Liver (tissue), 9 donors: ENCODE measurements around the gene GFRA4. TPM values are rescaled to one million over a fixed set of nuclear protein-coding genes. Genes with fewer than 3 reads are reported as not detected.

Source experiments
- DNase-seq: peaks from one replicate; pipeline ENCODE4 v3.0.0-alpha.2; 2017; ENCODE audit warnings: low spot score
- H3K27ac ChIP-seq, 2 donors: one replicate each; pipeline ENCODE4 v1.7.0; 2013; ENCODE audit warnings: inconsistent platforms in 2 of 2, low read length in 2 of 2, control low read depth in 1 of 2, low read depth in 1 of 2, mild to moderate bottlenecking in 1 of 2
- H3K27me3 ChIP-seq, 4 donors: one replicate each; pipeline versions ENCODE4 v1.6.1 to v1.7.0; 2013; ENCODE audit warnings: low read length in 3 of 4, inconsistent platforms in 1 of 4, mild to moderate bottlenecking in 1 of 4, moderate library complexity in 1 of 4; ENCODE audit not compliant: control insufficient read depth in 4 of 4, insufficient read depth in 4 of 4
- H3K36me3 ChIP-seq, 4 donors: one replicate each; pipeline versions ENCODE4 v1.6.1 to v1.7.0; 2013; ENCODE audit warnings: low read length in 3 of 4, mild to moderate bottlenecking in 3 of 4, low read depth in 1 of 4, moderate library complexity in 1 of 4; ENCODE audit not compliant: control insufficient read depth in 4 of 4, insufficient read depth in 3 of 4
- H3K4me1 ChIP-seq, 4 donors: one replicate each; pipeline versions ENCODE4 v1.6.1 to v1.7.0; 2013; ENCODE audit warnings: low read length in 3 of 4, mild to moderate bottlenecking in 3 of 4, moderate library complexity in 1 of 4; ENCODE audit not compliant: control insufficient read depth in 4 of 4, insufficient read depth in 4 of 4
- H3K4me3 ChIP-seq, 3 donors: one replicate each; pipeline versions ENCODE4 v1.6.1 to v1.7.0; 2013; ENCODE audit warnings: low read length in 3 of 3, control low read depth in 1 of 3, low read depth in 1 of 3, mild to moderate bottlenecking in 1 of 3
- H3K9ac ChIP-seq, 2 donors: one replicate each; pipeline ENCODE4 v1.7.0; 2013; ENCODE audit warnings: low read length in 2 of 2, mild to moderate bottlenecking in 2 of 2, moderate library complexity in 2 of 2, control low read depth in 1 of 2, low read depth in 1 of 2
- H3K9me3 ChIP-seq, 4 donors: one replicate each; pipeline versions ENCODE4 v1.6.1 to v1.7.0; 2013; ENCODE audit warnings: low read length in 3 of 4; ENCODE audit not compliant: control insufficient read depth in 4 of 4
- ATF3 ChIP-seq: IDR thresholded peaks from 2 replicates; pipeline ENCODE4 v1.6.1; 2016; ENCODE audit warnings: antibody characterized with exemption
- CTCF ChIP-seq: fragments of 150-350 bp; IDR thresholded peaks from 2 replicates; pipeline ENCODE4 v1.5.1; 2017; ENCODE audit warnings: improper control_type of control experiment, low read depth, low read length; ENCODE audit not compliant: missing input control
- EGR1 ChIP-seq, 2 donors: IDR thresholded peaks; 2 replicates each; pipeline ENCODE4 v1.6.1; 2016 to 2018; ENCODE audit warnings: antibody characterized with exemption in 2 of 2, low read depth in 2 of 2
- FOXA1 ChIP-seq: IDR thresholded peaks from 2 replicates; pipeline ENCODE4 v1.6.1; 2016; ENCODE audit warnings: antibody characterized with exemption
- FOXA2 ChIP-seq: IDR thresholded peaks from 2 replicates; pipeline ENCODE4 v1.6.1; 2016; ENCODE audit warnings: antibody characterized with exemption
- GABPA ChIP-seq, 2 donors: IDR thresholded peaks in 1 of 2; conservative IDR thresholded peaks in 1 of 2; 2 replicates each; pipeline ENCODE4 v1.6.1; 2016; ENCODE audit warnings: antibody characterized with exemption in 2 of 2, mild to moderate bottlenecking in 1 of 2, moderate library complexity in 1 of 2
- HNF4A ChIP-seq, 2 donors: conservative IDR thresholded peaks; 2 replicates each; pipeline ENCODE4 v1.6.1; 2016; ENCODE audit warnings: antibody characterized with exemption in 2 of 2, mild to moderate bottlenecking in 2 of 2
- HNF4G ChIP-seq: IDR thresholded peaks from 2 replicates; pipeline ENCODE4 v1.6.1; 2016; ENCODE audit warnings: antibody characterized with exemption
- JUND ChIP-seq, 2 donors: IDR thresholded peaks; 2 replicates each; pipeline ENCODE4 v1.6.1; 2016; ENCODE audit warnings: antibody characterized with exemption in 2 of 2
- MAX ChIP-seq: IDR thresholded peaks from 2 replicates; pipeline ENCODE4 v1.6.1; 2016; ENCODE audit warnings: antibody characterized with exemption
- NR2F2 ChIP-seq: IDR thresholded peaks from 2 replicates; pipeline ENCODE4 v1.6.1; 2016; ENCODE audit warnings: antibody characterized with exemption
- RAD21 ChIP-seq, 2 donors: IDR thresholded peaks; 2 replicates each; pipeline ENCODE4 v1.6.1; 2016; ENCODE audit warnings: antibody characterized with exemption in 2 of 2, mild to moderate bottlenecking in 2 of 2
- REST ChIP-seq: IDR thresholded peaks from 2 replicates; pipeline ENCODE4 v1.6.1; 2016; ENCODE audit warnings: antibody characterized with exemption, mild to moderate bottlenecking
- RXRA ChIP-seq, 2 donors: IDR thresholded peaks; 2 replicates each; pipeline ENCODE4 v1.6.1; 2017 to 2018; ENCODE audit warnings: antibody characterized with exemption in 2 of 2, mild to moderate bottlenecking in 1 of 2
- SP1 ChIP-seq: IDR thresholded peaks from 2 replicates; pipeline ENCODE4 v1.6.1; 2018; ENCODE audit warnings: antibody characterized with exemption, mild to moderate bottlenecking
- TAF1 ChIP-seq: conservative IDR thresholded peaks from 2 replicates; pipeline ENCODE4 v1.6.1; 2016; ENCODE audit warnings: antibody characterized with exemption, mild to moderate bottlenecking
- YY1 ChIP-seq: IDR thresholded peaks from 2 replicates; pipeline ENCODE4 v1.6.1; 2016; ENCODE audit warnings: antibody characterized with exemption, mild to moderate bottlenecking
- ZBTB33 ChIP-seq: IDR thresholded peaks from 2 replicates; pipeline ENCODE4 v1.6.1; 2016; ENCODE audit warnings: antibody characterized with exemption
- WGBS: extraction: QIAGEN DNeasy Blood & Tissue Kit; methylation state at CpG from one replicate; pipeline ENCODE4 v1.1.7; 2013; 5-methylcytosine and 5-hydroxymethylcytosine counted together
- polyA plus RNA-seq, 2 donors: library from polyadenylated mRNA; stranded (reverse) in 1 of 2; unstranded in 1 of 2; fragments of 200-250 nt in 1 of 2; fragments of >200 nt in 1 of 2; fragmentation: Nextera tagmentation in 1 of 2; extraction: Ambion mirVana in 1 of 2; gene quantifications; one replicate each; pipeline versions ENCODE4 v1.2.1 to v1.2.3, GENCODE V29; 2013 to 2015
- total RNA-seq, 2 donors: library from RNA; depleted of rRNA; stranded (reverse); fragments of >200 nt; gene quantifications; one replicate each; pipeline ENCODE4 v1.2.3, GENCODE V29; 2014
- donor health status: healthy.
- donor health status: healthy.
- donor health status: healthy.
- donor health status: healthy.
- donor health status: healthy.

The GFRA4 gene
- total and polyA plus RNA-seq, 4 donors: not detected

GRCh38 chr20:3651204-3651962 lies 11.8 kb downstream of the GFRA4 start:
- H3K4me3 ChIP-seq: no peak overlapping the region
- H3K9ac ChIP-seq: no peak overlapping the region
- H3K27ac ChIP-seq: no peak overlapping the region
- DNase-seq: no peak
- H3K9me3 ChIP-seq: peaks cover 0 to 2% (median 0%) of the 10 kb centered on the region in 4 donors
- no peak for TF ChIP-seq EGR1 (IDR thresholded peaks at IDR 0.05; ENCODE audit: low read depth in 2 of 2)
- no peak for TF ChIP-seq CTCF
- TF ChIP-seq FOXA1: no peak
- TF ChIP-seq GABPA (IDR thresholded peaks at IDR 0.05 in 1 of 2, conservative IDR thresholded peaks at IDR 0.05 in 1 of 2): no peak
- no peak for TF ChIP-seq SP1
- TF ChIP-seq REST: no peak
- TF ChIP-seq ATF3: no peak
- TF ChIP-seq YY1: no peak
- no peak for TF ChIP-seq ZBTB33
- TF ChIP-seq JUND (IDR thresholded peaks at IDR 0.05): no peak
- TF ChIP-seq TAF1: no peak
- TF ChIP-seq NR2F2: no peak
- TF ChIP-seq RXRA (IDR thresholded peaks at IDR 0.05): no peak
- no peak for TF ChIP-seq MAX
- TF ChIP-seq FOXA2: no peak
- no peak for TF ChIP-seq HNF4G
- TF ChIP-seq RAD21 (IDR thresholded peaks at IDR 0.05): no peak
- TF ChIP-seq HNF4A (conservative IDR thresholded peaks at IDR 0.05): no peak
- no peaks in the 10 kb centered on the region for H3K27me3 ChIP-seq
- H3K4me1 ChIP-seq: no peaks in the 10 kb centered on the region
- WGBS: 87% methylated on average over 9 of the region's 9 CpGs
- H3K36me3 ChIP-seq: peaks cover 8 to 31% (median 18%) of the 10 kb centered on the region in 4 donors
